ENCODE results near the gene ADNP2. TPM values are rescaled to one million over a fixed set of nuclear protein-coding genes. Genes with fewer than 3 reads are reported as not detected.

Gene ADNP2
- total RNA-seq, 1 experiment from 2014 or later, result 15.5 TPM

GRCh38 chr18:80181642-80182461 lies 72.8 kb downstream of the ADNP2 start:
- no peaks in the 10 kb centered on the region for H3K27me3 ChIP-seq (ENCODE audit: low read length)
- H3K9ac ChIP-seq (ENCODE audit: low read length), result no peak overlapping the region
- H3K4me3 ChIP-seq (ENCODE audit: low read length), result no peak overlapping the region
- DNase-seq, result no peak
- no peak overlapping the region for H3K27ac ChIP-seq (ENCODE audit: low read length)
- no peaks in the 10 kb centered on the region for H3K36me3 ChIP-seq (ENCODE audit: insufficient read depth, low read length)
- no peaks in the 10 kb centered on the region for H3K9me3 ChIP-seq (ENCODE audit: low read length)
- no peaks in the 10 kb centered on the region for H4K20me1 ChIP-seq (ENCODE audit: insufficient read depth, low read depth, low read length)
- H3K4me1 ChIP-seq (ENCODE audit: low read length), result no peaks in the 10 kb centered on the region
- H3K9me2 ChIP-seq (replicated peaks; ENCODE audit: insufficient read depth, low read length), result no peaks in the 10 kb centered on the region
- H2AFZ ChIP-seq (ENCODE audit: low read length), result no peak overlapping the region
- H3K79me2 ChIP-seq (ENCODE audit: low read length), result no peaks in the 10 kb centered on the region
- H3K4me2 ChIP-seq (ENCODE audit: low read depth, low read length, poor library complexity, severe bottlenecking), result no peak overlapping the region

- Histone ChIP-seq H3K9ac (ENCODE audit: low read length) (no peak overlapping the region), H3K36me3 (ENCODE audit: insufficient read depth, low read length) (no peaks in the 10 kb centered on the region), H4K20me1 (ENCODE audit: insufficient read depth, low read depth, low read length) (no peaks in the 10 kb centered on the region), H3K79me2 (ENCODE audit: low read length) (no peaks in the 10 kb centered on the region), H3K4me3 (ENCODE audit: low read length) (no peak overlapping the region), H3K4me1 (ENCODE audit: low read length) (no peaks in the 10 kb centered on the region), H3K9me3 (ENCODE audit: low read length) (no peaks in the 10 kb centered on the region), H3K27ac (ENCODE audit: low read length) (no peak overlapping the region), H3K9me2 (replicated peaks; ENCODE audit: insufficient read depth, low read length) (no peaks in the 10 kb centered on the region), H3K27me3 (ENCODE audit: low read length) (no peaks in the 10 kb centered on the region), H3K4me2 (ENCODE audit: low read depth, low read length, poor library complexity, severe bottlenecking) (no peak overlapping the region), H2AFZ (ENCODE audit: low read length) (no peak overlapping the region)
- DNase-seq, result no peak
Observed at GRCh38 chr18:80182855-80183254, 73.8 kb downstream of the ADNP2 start.

GRCh38 chr18:80183273-80184050 lies 74.4 kb downstream of the ADNP2 start:
- no peaks in the 10 kb centered on the region for H4K20me1 ChIP-seq (ENCODE audit: insufficient read depth, low read depth, low read length)

GRCh38 chr18:80184243-80184772 lies 75.2 kb downstream of the ADNP2 start:
- DNase-seq, result no peak
- Histone ChIP-seq H3K9me2 (replicated peaks; ENCODE audit: insufficient read depth, low read length) (no peaks in the 10 kb centered on the region), H2AFZ (ENCODE audit: low read length) (no peak overlapping the region), H3K27me3 (ENCODE audit: low read length) (no peaks in the 10 kb centered on the region), H3K4me1 (ENCODE audit: low read length) (no peaks in the 10 kb centered on the region), H3K9me3 (ENCODE audit: low read length) (no peaks in the 10 kb centered on the region), H4K20me1 (ENCODE audit: insufficient read depth, low read depth, low read length) (no peaks in the 10 kb centered on the region), H3K4me2 (ENCODE audit: low read depth, low read length, poor library complexity, severe bottlenecking) (no peak overlapping the region), H3K79me2 (ENCODE audit: low read length) (no peaks in the 10 kb centered on the region), H3K9ac (ENCODE audit: low read length) (no peak overlapping the region), H3K4me3 (ENCODE audit: low read length) (no peak overlapping the region), H3K27ac (ENCODE audit: low read length) (no peak overlapping the region), H3K36me3 (ENCODE audit: insufficient read depth, low read length) (no peaks in the 10 kb centered on the region)

More at GRCh38 chr18:80183273-80184050, 74.4 kb downstream of the ADNP2 start:
- no peaks in the 10 kb centered on the region for H3K79me2 ChIP-seq (ENCODE audit: low read length)
- no peak overlapping the region for H3K4me2 ChIP-seq (ENCODE audit: low read depth, low read length, poor library complexity, severe bottlenecking)
- no peaks in the 10 kb centered on the region for H3K9me2 ChIP-seq (replicated peaks; ENCODE audit: insufficient read depth, low read length)
- no peaks in the 10 kb centered on the region for H3K9me3 ChIP-seq (ENCODE audit: low read length)
- no peak overlapping the region for H3K9ac ChIP-seq (ENCODE audit: low read length)
- H2AFZ ChIP-seq (ENCODE audit: low read length), result no peak overlapping the region
- no peak overlapping the region for H3K27ac ChIP-seq (ENCODE audit: low read length)
- no peak for DNase-seq
- no peaks in the 10 kb centered on the region for H3K36me3 ChIP-seq (ENCODE audit: insufficient read depth, low read length)
- no peaks in the 10 kb centered on the region for H3K27me3 ChIP-seq (ENCODE audit: low read length)
- no peak overlapping the region for H3K4me3 ChIP-seq (ENCODE audit: low read length)
- no peaks in the 10 kb centered on the region for H3K4me1 ChIP-seq (ENCODE audit: low read length)

GRCh38 chr18:80185545-80185944 lies 76.5 kb downstream of the ADNP2 start:
- H3K4me3 ChIP-seq (ENCODE audit: low read length), result no peak overlapping the region
- H3K9me2 ChIP-seq (replicated peaks; ENCODE audit: insufficient read depth, low read length), result no peaks in the 10 kb centered on the region
- H3K9ac ChIP-seq (ENCODE audit: low read length), result no peak overlapping the region
- H4K20me1 ChIP-seq (ENCODE audit: insufficient read depth, low read depth, low read length), result no peaks in the 10 kb centered on the region
- DNase-seq, result no peak
- H3K27me3 ChIP-seq (ENCODE audit: low read length), result no peaks in the 10 kb centered on the region
- no peaks in the 10 kb centered on the region for H3K4me1 ChIP-seq (ENCODE audit: low read length)
- no peak overlapping the region for H2AFZ ChIP-seq (ENCODE audit: low read length)
- H3K9me3 ChIP-seq (ENCODE audit: low read length), result no peaks in the 10 kb centered on the region
- H3K4me2 ChIP-seq (ENCODE audit: low read depth, low read length, poor library complexity, severe bottlenecking), result no peak overlapping the region
- no peaks in the 10 kb centered on the region for H3K36me3 ChIP-seq (ENCODE audit: insufficient read depth, low read length)
- no peaks in the 10 kb centered on the region for H3K79me2 ChIP-seq (ENCODE audit: low read length)
- H3K27ac ChIP-seq (ENCODE audit: low read length), result no peak overlapping the region

GRCh38 chr18:80187956-80188642 lies 79.0 kb downstream of the ADNP2 start:
- H3K4me2 ChIP-seq (ENCODE audit: low read depth, low read length, poor library complexity, severe bottlenecking), result no peak overlapping the region
- no peaks in the 10 kb centered on the region for H4K20me1 ChIP-seq (ENCODE audit: insufficient read depth, low read depth, low read length)
- no peak overlapping the region for H3K4me3 ChIP-seq (ENCODE audit: low read length)
- no peaks in the 10 kb centered on the region for H3K79me2 ChIP-seq (ENCODE audit: low read length)
- H3K36me3 ChIP-seq (ENCODE audit: insufficient read depth, low read length), result no peaks in the 10 kb centered on the region
- H3K9ac ChIP-seq (ENCODE audit: low read length), result no peak overlapping the region
- H3K27me3 ChIP-seq (ENCODE audit: low read length), result no peaks in the 10 kb centered on the region
- no peak overlapping the region for H2AFZ ChIP-seq (ENCODE audit: low read length)
- no peaks in the 10 kb centered on the region for H3K4me1 ChIP-seq (ENCODE audit: low read length)
- DNase-seq, result no peak
- H3K9me3 ChIP-seq (ENCODE audit: low read length), result no peaks in the 10 kb centered on the region
- H3K9me2 ChIP-seq (replicated peaks; ENCODE audit: insufficient read depth, low read length), result no peaks in the 10 kb centered on the region
- H3K27ac ChIP-seq (ENCODE audit: low read length), result no peak overlapping the region

GRCh38 chr18:80188643-80189530 lies 79.8 kb downstream of the ADNP2 start:
- Histone ChIP-seq H3K9ac (ENCODE audit: low read length) (no peak overlapping the region), H3K27ac (ENCODE audit: low read length) (no peak overlapping the region), H3K4me1 (ENCODE audit: low read length) (no peaks in the 10 kb centered on the region), H3K27me3 (ENCODE audit: low read length) (no peaks in the 10 kb centered on the region), H3K4me2 (ENCODE audit: low read depth, low read length, poor library complexity, severe bottlenecking) (no peak overlapping the region), H2AFZ (ENCODE audit: low read length) (no peak overlapping the region), H3K9me2 (replicated peaks; ENCODE audit: insufficient read depth, low read length) (no peaks in the 10 kb centered on the region), H3K9me3 (ENCODE audit: low read length) (no peaks in the 10 kb centered on the region), H4K20me1 (ENCODE audit: insufficient read depth, low read depth, low read length) (no peaks in the 10 kb centered on the region), H3K4me3 (ENCODE audit: low read length) (no peak overlapping the region), H3K79me2 (ENCODE audit: low read length) (no peaks in the 10 kb centered on the region), H3K36me3 (ENCODE audit: insufficient read depth, low read length) (no peaks in the 10 kb centered on the region)
- DNase-seq, result no peak

Data from Karpas-422 (cell line).